ENCODE results near the gene PIGO. TPM values are rescaled to one million over a fixed set of nuclear protein-coding genes. Genes with fewer than 3 reads are reported as not detected.

Gene PIGO
- total and polyA plus RNA-seq, 10 of the 15 experiments (the other 5 are each of a cell fraction or from before 2014, with no cell fraction given): 8.2 to 23.3 (median 18.4) TPM

DNA sequence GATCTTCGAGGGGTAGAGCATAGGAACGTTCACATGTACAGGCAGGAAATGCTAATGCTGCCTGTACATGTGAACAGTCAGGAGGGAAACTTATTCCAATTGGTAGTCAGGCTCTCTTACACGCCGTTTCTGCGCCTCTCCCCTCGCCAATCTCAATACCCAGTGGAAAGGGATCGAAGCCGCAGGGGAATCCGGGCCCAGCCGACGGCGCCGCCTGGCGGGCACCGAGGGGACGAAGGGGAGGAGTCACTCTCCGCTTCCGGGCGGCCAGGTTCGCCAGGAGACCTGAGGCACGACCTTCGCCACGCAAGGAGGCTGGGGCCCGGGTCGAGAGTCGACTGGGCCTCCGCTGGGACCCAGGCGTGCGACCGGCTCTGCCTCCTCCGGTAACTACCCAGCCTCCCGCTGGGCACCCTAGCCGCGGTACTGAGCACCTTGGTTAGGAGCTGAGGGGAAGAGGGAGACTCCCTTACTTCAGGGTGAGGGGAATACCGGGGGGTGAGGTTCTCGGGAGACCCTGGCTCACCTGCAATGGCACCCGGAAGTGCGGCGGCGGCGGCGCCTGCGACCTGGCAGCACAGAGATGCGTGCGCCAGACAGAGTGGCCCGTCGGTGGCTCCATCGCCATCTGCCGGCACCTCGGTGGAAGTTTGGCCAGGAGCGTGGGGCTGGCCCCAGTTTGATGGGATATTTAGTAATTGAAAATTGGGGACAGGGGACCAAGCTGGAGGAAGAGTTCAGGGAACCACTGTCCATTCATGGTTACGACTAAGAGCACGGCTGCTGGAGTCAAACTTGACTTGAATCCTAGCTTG, at the start of gene PIGO (continued):
- TF ChIP-seq IKZF2 (IDR thresholded peaks at IDR 0.05): peak; percentile 36 to 63; a peak in 3 of 4 replicates
- TF ChIP-seq, protein P1, sequence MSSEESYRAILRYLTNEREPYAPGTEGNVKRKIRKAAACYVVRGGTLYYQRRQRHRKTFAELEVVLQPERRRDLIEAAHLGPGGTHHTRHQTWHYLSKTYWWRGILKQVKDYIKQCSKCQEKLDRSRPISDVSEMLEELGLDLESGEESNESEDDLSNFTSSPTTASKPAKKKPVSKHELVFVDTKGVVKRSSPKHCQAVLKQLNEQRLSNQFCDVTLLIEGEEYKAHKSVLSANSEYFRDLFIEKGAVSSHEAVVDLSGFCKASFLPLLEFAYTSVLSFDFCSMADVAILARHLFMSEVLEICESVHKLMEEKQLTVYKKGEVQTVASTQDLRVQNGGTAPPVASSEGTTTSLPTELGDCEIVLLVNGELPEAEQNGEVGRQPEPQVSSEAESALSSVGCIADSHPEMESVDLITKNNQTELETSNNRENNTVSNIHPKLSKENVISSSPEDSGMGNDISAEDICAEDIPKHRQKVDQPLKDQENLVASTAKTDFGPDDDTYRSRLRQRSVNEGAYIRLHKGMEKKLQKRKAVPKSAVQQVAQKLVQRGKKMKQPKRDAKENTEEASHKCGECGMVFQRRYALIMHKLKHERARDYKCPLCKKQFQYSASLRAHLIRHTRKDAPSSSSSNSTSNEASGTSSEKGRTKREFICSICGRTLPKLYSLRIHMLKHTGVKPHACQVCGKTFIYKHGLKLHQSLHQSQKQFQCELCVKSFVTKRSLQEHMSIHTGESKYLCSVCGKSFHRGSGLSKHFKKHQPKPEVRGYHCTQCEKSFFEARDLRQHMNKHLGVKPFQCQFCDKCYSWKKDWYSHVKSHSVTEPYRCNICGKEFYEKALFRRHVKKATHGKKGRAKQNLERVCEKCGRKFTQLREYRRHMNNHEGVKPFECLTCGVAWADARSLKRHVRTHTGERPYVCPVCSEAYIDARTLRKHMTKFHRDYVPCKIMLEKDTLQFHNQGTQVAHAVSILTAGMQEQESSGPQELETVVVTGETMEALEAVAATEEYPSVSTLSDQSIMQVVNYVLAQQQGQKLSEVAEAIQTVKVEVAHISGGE (CRISPR knock-in tag; IDR thresholded peaks at IDR 0.05): peak; percentile 43; the same call in 1 of the 2 replicates
- TF ChIP-seq RBBP5 (conservative IDR thresholded peaks at IDR 0.05): no peak
- TF ChIP-seq, protein P2, sequence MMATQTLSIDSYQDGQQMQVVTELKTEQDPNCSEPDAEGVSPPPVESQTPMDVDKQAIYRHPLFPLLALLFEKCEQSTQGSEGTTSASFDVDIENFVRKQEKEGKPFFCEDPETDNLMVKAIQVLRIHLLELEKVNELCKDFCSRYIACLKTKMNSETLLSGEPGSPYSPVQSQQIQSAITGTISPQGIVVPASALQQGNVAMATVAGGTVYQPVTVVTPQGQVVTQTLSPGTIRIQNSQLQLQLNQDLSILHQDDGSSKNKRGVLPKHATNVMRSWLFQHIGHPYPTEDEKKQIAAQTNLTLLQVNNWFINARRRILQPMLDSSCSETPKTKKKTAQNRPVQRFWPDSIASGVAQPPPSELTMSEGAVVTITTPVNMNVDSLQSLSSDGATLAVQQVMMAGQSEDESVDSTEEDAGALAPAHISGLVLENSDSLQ (IDR thresholded peaks at IDR 0.05): peak; percentile 71
- TF ChIP-seq, protein P3, sequence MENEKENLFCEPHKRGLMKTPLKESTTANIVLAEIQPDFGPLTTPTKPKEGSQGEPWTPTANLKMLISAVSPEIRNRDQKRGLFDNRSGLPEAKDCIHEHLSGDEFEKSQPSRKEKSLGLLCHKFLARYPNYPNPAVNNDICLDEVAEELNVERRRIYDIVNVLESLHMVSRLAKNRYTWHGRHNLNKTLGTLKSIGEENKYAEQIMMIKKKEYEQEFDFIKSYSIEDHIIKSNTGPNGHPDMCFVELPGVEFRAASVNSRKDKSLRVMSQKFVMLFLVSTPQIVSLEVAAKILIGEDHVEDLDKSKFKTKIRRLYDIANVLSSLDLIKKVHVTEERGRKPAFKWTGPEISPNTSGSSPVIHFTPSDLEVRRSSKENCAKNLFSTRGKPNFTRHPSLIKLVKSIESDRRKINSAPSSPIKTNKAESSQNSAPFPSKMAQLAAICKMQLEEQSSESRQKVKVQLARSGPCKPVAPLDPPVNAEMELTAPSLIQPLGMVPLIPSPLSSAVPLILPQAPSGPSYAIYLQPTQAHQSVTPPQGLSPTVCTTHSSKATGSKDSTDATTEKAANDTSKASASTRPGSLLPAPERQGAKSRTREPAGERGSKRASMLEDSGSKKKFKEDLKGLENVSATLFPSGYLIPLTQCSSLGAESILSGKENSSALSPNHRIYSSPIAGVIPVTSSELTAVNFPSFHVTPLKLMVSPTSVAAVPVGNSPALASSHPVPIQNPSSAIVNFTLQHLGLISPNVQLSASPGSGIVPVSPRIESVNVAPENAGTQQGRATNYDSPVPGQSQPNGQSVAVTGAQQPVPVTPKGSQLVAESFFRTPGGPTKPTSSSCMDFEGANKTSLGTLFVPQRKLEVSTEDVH (IDR thresholded peaks at IDR 0.05; ENCODE audit: low read depth, partially characterized antibody): peak; percentile 45
- peak; percentile 39; the same call in 1 of the 2 replicates for TF ChIP-seq TARDBP (IDR thresholded peaks at IDR 0.05; ENCODE audit: borderline replicate concordance)
- peak; percentile 25; the same call in 1 of the 2 replicates for TF ChIP-seq IRF4 (IDR thresholded peaks at IDR 0.05; ENCODE audit: low read depth, low read length)
- TF ChIP-seq ETV6 (conservative IDR thresholded peaks at IDR 0.05 in 1 of 2, IDR thresholded peaks at IDR 0.05 in 1 of 2; ENCODE audit: borderline replicate concordance in 1 of 2, low read depth in 1 of 2): no peak
- TF ChIP-seq, protein P4, sequence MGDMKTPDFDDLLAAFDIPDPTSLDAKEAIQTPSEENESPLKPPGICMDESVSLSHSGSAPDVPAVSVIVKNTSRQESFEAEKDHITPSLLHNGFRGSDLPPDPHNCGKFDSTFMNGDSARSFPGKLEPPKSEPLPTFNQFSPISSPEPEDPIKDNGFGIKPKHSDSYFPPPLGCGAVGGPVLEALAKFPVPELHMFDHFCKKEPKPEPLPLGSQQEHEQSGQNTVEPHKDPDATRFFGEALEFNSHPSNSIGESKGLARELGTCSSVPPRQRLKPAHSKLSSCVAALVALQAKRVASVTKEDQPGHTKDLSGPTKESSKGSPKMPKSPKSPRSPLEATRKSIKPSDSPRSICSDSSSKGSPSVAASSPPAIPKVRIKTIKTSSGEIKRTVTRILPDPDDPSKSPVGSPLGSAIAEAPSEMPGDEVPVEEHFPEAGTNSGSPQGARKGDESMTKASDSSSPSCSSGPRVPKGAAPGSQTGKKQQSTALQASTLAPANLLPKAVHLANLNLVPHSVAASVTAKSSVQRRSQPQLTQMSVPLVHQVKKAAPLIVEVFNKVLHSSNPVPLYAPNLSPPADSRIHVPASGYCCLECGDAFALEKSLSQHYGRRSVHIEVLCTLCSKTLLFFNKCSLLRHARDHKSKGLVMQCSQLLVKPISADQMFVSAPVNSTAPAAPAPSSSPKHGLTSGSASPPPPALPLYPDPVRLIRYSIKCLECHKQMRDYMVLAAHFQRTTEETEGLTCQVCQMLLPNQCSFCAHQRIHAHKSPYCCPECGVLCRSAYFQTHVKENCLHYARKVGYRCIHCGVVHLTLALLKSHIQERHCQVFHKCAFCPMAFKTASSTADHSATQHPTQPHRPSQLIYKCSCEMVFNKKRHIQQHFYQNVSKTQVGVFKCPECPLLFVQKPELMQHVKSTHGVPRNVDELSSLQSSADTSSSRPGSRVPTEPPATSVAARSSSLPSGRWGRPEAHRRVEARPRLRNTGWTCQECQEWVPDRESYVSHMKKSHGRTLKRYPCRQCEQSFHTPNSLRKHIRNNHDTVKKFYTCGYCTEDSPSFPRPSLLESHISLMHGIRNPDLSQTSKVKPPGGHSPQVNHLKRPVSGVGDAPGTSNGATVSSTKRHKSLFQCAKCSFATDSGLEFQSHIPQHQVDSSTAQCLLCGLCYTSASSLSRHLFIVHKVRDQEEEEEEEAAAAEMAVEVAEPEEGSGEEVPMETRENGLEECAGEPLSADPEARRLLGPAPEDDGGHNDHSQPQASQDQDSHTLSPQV (IDR thresholded peaks at IDR 0.05): peak; percentile 52; the same call in 1 of the 2 replicates
- TF ChIP-seq, protein P5, sequence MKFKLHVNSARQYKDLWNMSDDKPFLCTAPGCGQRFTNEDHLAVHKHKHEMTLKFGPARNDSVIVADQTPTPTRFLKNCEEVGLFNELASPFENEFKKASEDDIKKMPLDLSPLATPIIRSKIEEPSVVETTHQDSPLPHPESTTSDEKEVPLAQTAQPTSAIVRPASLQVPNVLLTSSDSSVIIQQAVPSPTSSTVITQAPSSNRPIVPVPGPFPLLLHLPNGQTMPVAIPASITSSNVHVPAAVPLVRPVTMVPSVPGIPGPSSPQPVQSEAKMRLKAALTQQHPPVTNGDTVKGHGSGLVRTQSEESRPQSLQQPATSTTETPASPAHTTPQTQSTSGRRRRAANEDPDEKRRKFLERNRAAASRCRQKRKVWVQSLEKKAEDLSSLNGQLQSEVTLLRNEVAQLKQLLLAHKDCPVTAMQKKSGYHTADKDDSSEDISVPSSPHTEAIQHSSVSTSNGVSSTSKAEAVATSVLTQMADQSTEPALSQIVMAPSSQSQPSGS (IDR thresholded peaks at IDR 0.05; ENCODE audit: low read length): no peak
- TF ChIP-seq WRNIP1 (IDR thresholded peaks at IDR 0.05; ENCODE audit: borderline replicate concordance, low read depth, low read length): no peak
- peak; percentile 72 for TF ChIP-seq CHD2 (IDR thresholded peaks at IDR 0.05; ENCODE audit: borderline replicate concordance, low read depth, low read length)
- 0 out of 2 replicates have a peak, but pooled peaks have one; percentile 48 for TF ChIP-seq ASH2L (IDR thresholded peaks at IDR 0.05; ENCODE audit: borderline replicate concordance, low read depth)
- no peak for TF ChIP-seq SP1 (IDR thresholded peaks at IDR 0.05; ENCODE audit: low read depth, low read length)
- TF ChIP-seq ZNF207 (IDR thresholded peaks at IDR 0.05; ENCODE audit: borderline replicate concordance): peak; percentile 88; the same call in 1 of the 2 replicates
